ENCODE results near the gene SCGB1D1. TPM values are rescaled to one million over a fixed set of nuclear protein-coding genes. Genes with fewer than 3 reads are reported as not detected.

The SCGB1D1 gene
- polyA plus RNA-seq, 2 of the 4 experiments (the other 2 are of a cell fraction) = not detected

- no peak for FAIRE-seq
- no peaks in the 10 kb centered on the region for H3K9me3 ChIP-seq
- ChIA-PET CTCF (interaction anchor here (1.0 to 2.4 kb wide), 3 partner anchors 20 to 65 kb away, joined by 3 to 11 read pairs (median 7); no protein-coding TSS in a partner anchor), POLR2A (no interaction called here)
- no peak for ATAC-seq
- H3K4me2 ChIP-seq = no peak overlapping the region
- 94% methylated on average over 9 of the region's 9 CpGs for whole genome bisulfite sequencing (ENCODE audit: missing lambda C conversion rate)
- H3K4me3 ChIP-seq = no peak overlapping the region
- TF ChIP-seq PBX3 (IDR thresholded peaks at IDR 0.05) (no peak), REST (IDR thresholded peaks at IDR 0.05) (no peak), RARB (CRISPR knock-in tag; IDR thresholded peaks at IDR 0.05) (no peak), KDM5A (IDR thresholded peaks at IDR 0.05) (no peak), MYC (IDR thresholded peaks at IDR 0.05; ENCODE audit: borderline replicate concordance, low read length) (no peak), NFE2L2 (conservative IDR thresholded peaks at IDR 0.05; ENCODE audit: low read length) (no peak), PHF8 (IDR thresholded peaks at IDR 0.05; ENCODE audit: borderline replicate concordance, low read depth) (no peak), NPAS2 (CRISPR knock-in tag; IDR thresholded peaks at IDR 0.05; ENCODE audit: borderline replicate concordance) (no peak), ZC3H11A (IDR thresholded peaks at IDR 0.05) (no peak)
- TF ChIP-seq, protein P1, sequence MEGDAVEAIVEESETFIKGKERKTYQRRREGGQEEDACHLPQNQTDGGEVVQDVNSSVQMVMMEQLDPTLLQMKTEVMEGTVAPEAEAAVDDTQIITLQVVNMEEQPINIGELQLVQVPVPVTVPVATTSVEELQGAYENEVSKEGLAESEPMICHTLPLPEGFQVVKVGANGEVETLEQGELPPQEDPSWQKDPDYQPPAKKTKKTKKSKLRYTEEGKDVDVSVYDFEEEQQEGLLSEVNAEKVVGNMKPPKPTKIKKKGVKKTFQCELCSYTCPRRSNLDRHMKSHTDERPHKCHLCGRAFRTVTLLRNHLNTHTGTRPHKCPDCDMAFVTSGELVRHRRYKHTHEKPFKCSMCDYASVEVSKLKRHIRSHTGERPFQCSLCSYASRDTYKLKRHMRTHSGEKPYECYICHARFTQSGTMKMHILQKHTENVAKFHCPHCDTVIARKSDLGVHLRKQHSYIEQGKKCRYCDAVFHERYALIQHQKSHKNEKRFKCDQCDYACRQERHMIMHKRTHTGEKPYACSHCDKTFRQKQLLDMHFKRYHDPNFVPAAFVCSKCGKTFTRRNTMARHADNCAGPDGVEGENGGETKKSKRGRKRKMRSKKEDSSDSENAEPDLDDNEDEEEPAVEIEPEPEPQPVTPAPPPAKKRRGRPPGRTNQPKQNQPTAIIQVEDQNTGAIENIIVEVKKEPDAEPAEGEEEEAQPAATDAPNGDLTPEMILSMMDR (IDR thresholded peaks at IDR 0.05) = no peak
- no peak for DNase-seq (ENCODE audit: low read depth in 1 of 2, low spot score in 1 of 2)
- H3K4me1 ChIP-seq = no peaks in the 10 kb centered on the region
- H3K27ac ChIP-seq = no peak overlapping the region
Measured at GRCh38 chr11:62151737-62152102, 38.3 kb upstream of the SCGB1D1 start.

DNA sequence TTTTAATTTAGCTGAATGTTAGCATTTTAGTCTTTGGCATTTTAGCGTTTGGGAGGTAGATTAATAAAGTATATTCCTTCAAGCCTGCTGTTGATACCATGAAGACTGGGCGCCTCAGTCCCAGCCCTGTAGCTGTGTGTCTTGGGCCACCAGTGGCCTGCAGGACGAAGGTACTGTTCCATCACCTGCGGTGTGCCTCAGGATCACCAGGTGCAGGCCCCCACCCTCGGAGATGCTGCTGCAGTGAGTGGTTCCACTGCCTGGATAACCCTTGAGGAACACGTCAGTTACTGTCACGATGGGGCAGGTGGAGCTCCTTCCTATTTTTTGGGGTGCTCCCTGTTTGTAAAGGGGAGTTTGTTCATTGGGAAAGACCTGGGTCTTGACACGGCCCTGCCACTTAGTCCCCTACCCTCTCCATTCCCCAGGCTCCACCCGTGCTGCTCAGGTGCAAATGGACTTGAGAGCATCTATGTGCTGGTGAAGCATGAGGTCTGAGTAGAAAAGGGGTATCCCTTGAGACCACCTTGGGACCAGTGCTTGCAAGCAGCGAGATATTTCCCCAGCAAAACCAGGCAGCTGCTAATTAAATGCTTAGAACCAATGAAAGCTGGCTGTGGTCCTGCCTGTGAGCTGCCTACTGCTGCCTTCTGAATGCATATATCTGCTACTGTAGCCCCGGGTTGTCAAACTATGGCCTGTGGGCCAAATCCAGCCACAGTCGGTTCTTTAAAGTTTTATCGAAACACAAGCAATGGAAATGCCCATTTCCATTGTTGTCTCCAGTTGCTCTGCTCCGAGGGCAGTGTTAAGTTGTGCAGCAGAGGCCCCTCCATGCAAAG is 37.5 kb upstream of the SCGB1D1 start:
- ChIA-PET CTCF (interaction anchor here (1.0 to 2.4 kb wide), 3 partner anchors 19 to 65 kb away, joined by 3 to 11 read pairs (median 7); no protein-coding TSS in a partner anchor), POLR2A (no interaction called here)
- no peaks in the 10 kb centered on the region for H3K9me3 ChIP-seq
- no peaks in the 10 kb centered on the region for H3K4me1 ChIP-seq
- 92% methylated on average over 14 of the region's 14 CpGs for WGBS (ENCODE audit: missing lambda C conversion rate)
- FAIRE-seq (no peak), ATAC-seq (no peak), DNase-seq (ENCODE audit: low read depth in 1 of 2, low spot score in 1 of 2) (no peak)
- no peak overlapping the region for H3K4me3 ChIP-seq
- no peak overlapping the region for H3K27ac ChIP-seq
- H3K4me2 ChIP-seq = no peak overlapping the region
- no peak for TF ChIP-seq ZC3H11A (IDR thresholded peaks at IDR 0.05)
- TF ChIP-seq HDAC2 (IDR thresholded peaks at IDR 0.05) = no peak
- no peak for TF ChIP-seq ESRRA (IDR thresholded peaks at IDR 0.05; ENCODE audit: borderline replicate concordance, low read length)
- no peak for TF ChIP-seq NR3C1 (IDR thresholded peaks at IDR 0.05)
- TF ChIP-seq, protein P2, sequence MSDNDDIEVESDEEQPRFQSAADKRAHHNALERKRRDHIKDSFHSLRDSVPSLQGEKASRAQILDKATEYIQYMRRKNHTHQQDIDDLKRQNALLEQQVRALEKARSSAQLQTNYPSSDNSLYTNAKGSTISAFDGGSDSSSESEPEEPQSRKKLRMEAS (IDR thresholded peaks at IDR 0.05) = no peak
- TF ChIP-seq CEBPB (IDR thresholded peaks at IDR 0.05) = no peak
- TF ChIP-seq ATOH8 (CRISPR knock-in tag; IDR thresholded peaks at IDR 0.05; ENCODE audit: low read depth) = no peak
- TF ChIP-seq E2F6 (IDR thresholded peaks at IDR 0.05; ENCODE audit: borderline replicate concordance, low read depth) = no peak
- TF ChIP-seq SMC3 (IDR thresholded peaks at IDR 0.05) = no peak
- no peak for TF ChIP-seq TFCP2L1 (CRISPR knock-in tag; IDR thresholded peaks at IDR 0.05)
- no peak for TF ChIP-seq CHD2 (IDR thresholded peaks at IDR 0.05; ENCODE audit: low read length, partially characterized antibody)
- TF ChIP-seq ELK1 (IDR thresholded peaks at IDR 0.05; ENCODE audit: low read depth, low read length) = no peak
- TF ChIP-seq, protein P3, sequence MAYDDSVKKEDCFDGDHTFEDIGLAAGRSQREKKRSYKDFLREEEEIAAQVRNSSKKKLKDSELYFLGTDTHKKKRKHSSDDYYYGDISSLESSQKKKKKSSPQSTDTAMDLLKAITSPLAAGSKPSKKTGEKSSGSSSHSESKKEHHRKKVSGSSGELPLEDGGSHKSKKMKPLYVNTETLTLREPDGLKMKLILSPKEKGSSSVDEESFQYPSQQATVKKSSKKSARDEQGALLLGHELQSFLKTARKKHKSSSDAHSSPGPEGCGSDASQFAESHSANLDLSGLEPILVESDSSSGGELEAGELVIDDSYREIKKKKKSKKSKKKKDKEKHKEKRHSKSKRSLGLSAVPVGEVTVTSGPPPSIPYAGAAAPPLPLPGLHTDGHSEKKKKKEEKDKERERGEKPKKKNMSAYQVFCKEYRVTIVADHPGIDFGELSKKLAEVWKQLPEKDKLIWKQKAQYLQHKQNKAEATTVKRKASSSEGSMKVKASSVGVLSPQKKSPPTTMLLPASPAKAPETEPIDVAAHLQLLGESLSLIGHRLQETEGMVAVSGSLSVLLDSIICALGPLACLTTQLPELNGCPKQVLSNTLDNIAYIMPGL (CRISPR knock-in tag; IDR thresholded peaks at IDR 0.05; ENCODE audit: borderline replicate concordance) = no peak
- no peak for TF ChIP-seq MAZ (IDR thresholded peaks at IDR 0.05; ENCODE audit: borderline replicate concordance, low read depth, low read length)
- no peak for TF ChIP-seq SREBF2 (IDR thresholded peaks at IDR 0.05)
- TF ChIP-seq KDM5A (IDR thresholded peaks at IDR 0.05) = no peak
